ENCODE results near the gene CST9. TPM values are rescaled to one million over a fixed set of nuclear protein-coding genes. Genes with fewer than 3 reads are reported as not detected.
A peak's percentile ranks its signal among the peaks of the same experiment; 100 is the strongest.
"Not testable (repeated sequence)": the region's sequence is repeated elsewhere in the genome, so short reads cannot be mapped to it uniquely, and the experiment has no call there.

CST9 gene
- total RNA-seq, 1 experiment from 2014 or later: not detected

DNA sequence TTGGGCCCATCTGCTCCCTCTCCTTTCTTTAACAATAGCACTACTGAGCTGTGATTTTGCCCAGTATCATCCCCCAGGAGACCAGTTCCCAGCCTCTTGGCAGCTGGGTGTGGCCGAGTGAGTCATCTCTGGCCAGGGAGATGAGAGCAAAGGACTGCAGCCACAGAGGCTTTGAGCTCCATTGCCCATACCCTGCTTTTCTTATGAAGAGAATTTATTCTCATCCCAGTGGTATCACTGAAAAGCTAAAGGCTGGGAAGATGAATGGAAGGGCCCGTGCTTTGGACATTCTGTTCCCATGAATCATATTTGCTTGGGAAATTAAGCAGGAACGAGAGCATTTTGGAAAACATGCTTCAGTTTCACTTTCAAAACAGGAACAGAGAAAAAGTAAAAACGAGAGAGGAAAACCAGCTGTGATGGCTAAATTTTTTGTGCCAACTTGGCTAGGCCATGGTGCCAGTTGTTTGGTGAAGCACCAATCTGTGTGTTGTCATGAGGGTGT, 17.2 kb upstream of the CST9 start:
- H3K27ac Mint-ChIP-seq: no peak overlapping the region
- WGBS (ENCODE audit: extremely low coverage, insufficient read length, low lambda C conversion rate): no CpG with 5 or more reads among the region's 4 CpGs
- H3K56ac ChIP-seq (ENCODE audit: insufficient read length, low read depth, low read length): no peak overlapping the region
- H3K23me2 ChIP-seq (ENCODE audit: insufficient read length, low read depth, low read length, poor library complexity, severe bottlenecking): no peaks in the 10 kb centered on the region
- DNase-seq: no peak
- no peak overlapping the region for H4K8ac ChIP-seq (replicated peaks; ENCODE audit: insufficient read length, low read depth, low read length)
- H3K4me1 Mint-ChIP-seq: peaks cover 34 to 36% of the 10 kb centered on the region in 2 experiments
- H3K4me2 ChIP-seq (ENCODE audit: insufficient read depth, insufficient read length, low read length): no peak overlapping the region
- H3K4me1 ChIP-seq (ENCODE audit: insufficient read depth, low read length): no peaks in the 10 kb centered on the region; the same call in 1 of the 2 replicates
- no peak overlapping the region for H2AFZ ChIP-seq (ENCODE audit: low read length)
- H3K9me3 ChIP-seq (ENCODE audit: control insufficient read depth, low read depth, low read length): no peaks in the 10 kb centered on the region
- H3K18ac ChIP-seq (ENCODE audit: insufficient read length, low read depth, low read length): no peak overlapping the region
- TF ChIP-seq, protein P1, sequence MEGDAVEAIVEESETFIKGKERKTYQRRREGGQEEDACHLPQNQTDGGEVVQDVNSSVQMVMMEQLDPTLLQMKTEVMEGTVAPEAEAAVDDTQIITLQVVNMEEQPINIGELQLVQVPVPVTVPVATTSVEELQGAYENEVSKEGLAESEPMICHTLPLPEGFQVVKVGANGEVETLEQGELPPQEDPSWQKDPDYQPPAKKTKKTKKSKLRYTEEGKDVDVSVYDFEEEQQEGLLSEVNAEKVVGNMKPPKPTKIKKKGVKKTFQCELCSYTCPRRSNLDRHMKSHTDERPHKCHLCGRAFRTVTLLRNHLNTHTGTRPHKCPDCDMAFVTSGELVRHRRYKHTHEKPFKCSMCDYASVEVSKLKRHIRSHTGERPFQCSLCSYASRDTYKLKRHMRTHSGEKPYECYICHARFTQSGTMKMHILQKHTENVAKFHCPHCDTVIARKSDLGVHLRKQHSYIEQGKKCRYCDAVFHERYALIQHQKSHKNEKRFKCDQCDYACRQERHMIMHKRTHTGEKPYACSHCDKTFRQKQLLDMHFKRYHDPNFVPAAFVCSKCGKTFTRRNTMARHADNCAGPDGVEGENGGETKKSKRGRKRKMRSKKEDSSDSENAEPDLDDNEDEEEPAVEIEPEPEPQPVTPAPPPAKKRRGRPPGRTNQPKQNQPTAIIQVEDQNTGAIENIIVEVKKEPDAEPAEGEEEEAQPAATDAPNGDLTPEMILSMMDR (conservative IDR thresholded peaks at IDR 0.05): no peak
- H3T11ph ChIP-seq (ENCODE audit: low read length): no peak overlapping the region
- no peak overlapping the region for H2BK5ac ChIP-seq (ENCODE audit: insufficient read length, low read length)
- no peaks in the 10 kb centered on the region; a peak in 1 of 7 replicates for H3K36me3 Mint-ChIP-seq (ENCODE audit: insufficient read depth in 1 of 3, low read depth in 3 of 3)
- H2BK15ac ChIP-seq (ENCODE audit: low read depth, low read length): no peak overlapping the region
- no peak overlapping the region for H2BK20ac ChIP-seq (ENCODE audit: low read depth, low read length, poor library complexity, severe bottlenecking)
- peaks cover 11% of the 10 kb centered on the region for H3K27me3 Mint-ChIP-seq (ENCODE audit: low read depth)
- H4K91ac ChIP-seq (ENCODE audit: insufficient read length, low read depth, low read length): no peak overlapping the region
- no peak overlapping the region for H2BK120ac ChIP-seq (ENCODE audit: low read depth, low read length, poor library complexity, severe bottlenecking)
- H2AK5ac ChIP-seq (ENCODE audit: insufficient read length, low read length): no peak overlapping the region
- H3K23ac ChIP-seq (ENCODE audit: insufficient read length, low read depth, low read length): no peak overlapping the region
- H3K9ac ChIP-seq (ENCODE audit: extremely low read depth, insufficient read length, low read length): no peak overlapping the region
- no peaks in the 10 kb centered on the region for H4K20me1 ChIP-seq (ENCODE audit: control insufficient read depth, insufficient read depth, insufficient read length)
- no peaks in the 10 kb centered on the region for H3K27me3 ChIP-seq (ENCODE audit: insufficient read depth, low read length)
- H3K9me3 Mint-ChIP-seq: peaks cover 0 to 1% of the 10 kb centered on the region in 2 experiments; a peak in 1 of 5 replicates
- no peaks in the 10 kb centered on the region for H3K79me2 ChIP-seq (ENCODE audit: insufficient read depth, low read length)
- H4K5ac ChIP-seq (ENCODE audit: insufficient read length, low read depth, low read length): no peak overlapping the region
- H3K79me1 ChIP-seq (ENCODE audit: insufficient read depth, low read depth, low read length, poor library complexity, severe bottlenecking): no peaks in the 10 kb centered on the region
- H3K4ac ChIP-seq (ENCODE audit: low read depth, low read length): no peak overlapping the region
- no peak overlapping the region for H3K4me3 Mint-ChIP-seq
- H3K27ac ChIP-seq (ENCODE audit: insufficient read length, low read depth, low read length): no peak overlapping the region
- H2BK12ac ChIP-seq (ENCODE audit: insufficient read length, low read depth, low read length): no peak overlapping the region
- H3K14ac ChIP-seq (ENCODE audit: insufficient read depth, low read length): no peak overlapping the region

DNA sequence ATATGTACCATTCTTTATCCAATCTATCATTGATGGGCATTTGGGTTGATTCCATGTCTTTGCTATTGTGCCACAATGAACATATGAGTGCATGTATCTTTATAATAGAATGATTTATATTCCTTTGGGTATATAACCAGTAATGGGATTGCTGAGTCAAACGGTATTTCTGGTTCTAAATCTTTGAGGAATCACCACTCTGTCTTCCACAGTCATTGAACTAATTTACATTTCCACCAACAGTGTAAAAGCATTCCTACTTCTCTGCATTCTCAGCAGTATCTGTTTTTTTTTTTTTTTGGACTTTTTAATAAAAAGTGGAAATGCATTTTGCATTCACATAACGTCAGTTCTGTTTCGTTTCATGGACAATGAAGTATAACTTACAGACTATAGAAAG, 16.7 kb upstream of the CST9 start:
- H2BK20ac ChIP-seq (ENCODE audit: low read depth, low read length, poor library complexity, severe bottlenecking); H2BK15ac ChIP-seq (ENCODE audit: low read depth, low read length); H3K27ac ChIP-seq (ENCODE audit: insufficient read length, low read depth, low read length); H2BK5ac ChIP-seq (ENCODE audit: insufficient read length, low read length); H3K27me3 ChIP-seq (ENCODE audit: insufficient read depth, low read length); DNase-seq; H4K91ac ChIP-seq (ENCODE audit: insufficient read length, low read depth, low read length); H4K20me1 ChIP-seq (ENCODE audit: control insufficient read depth, insufficient read depth, insufficient read length); H2AK5ac ChIP-seq (ENCODE audit: insufficient read length, low read length); H3K56ac ChIP-seq (ENCODE audit: insufficient read length, low read depth, low read length); H3K79me1 ChIP-seq (ENCODE audit: insufficient read depth, low read depth, low read length, poor library complexity, severe bottlenecking); H3K4ac ChIP-seq (ENCODE audit: low read depth, low read length); H3T11ph ChIP-seq (ENCODE audit: low read length); H2AFZ ChIP-seq (ENCODE audit: low read length); H2BK12ac ChIP-seq (ENCODE audit: insufficient read length, low read depth, low read length); H3K23ac ChIP-seq (ENCODE audit: insufficient read length, low read depth, low read length); H3K4me2 ChIP-seq (ENCODE audit: insufficient read depth, insufficient read length, low read length); H4K8ac ChIP-seq (replicated peaks; ENCODE audit: insufficient read length, low read depth, low read length); H3K4me1 ChIP-seq (ENCODE audit: insufficient read depth, low read length); H3K9me3 ChIP-seq (ENCODE audit: control insufficient read depth, low read depth, low read length); H3K18ac ChIP-seq (ENCODE audit: insufficient read length, low read depth, low read length); H3K9ac ChIP-seq (ENCODE audit: extremely low read depth, insufficient read length, low read length); H3K9me3 Mint-ChIP-seq; H3K14ac ChIP-seq (ENCODE audit: insufficient read depth, low read length); H3K4me3 Mint-ChIP-seq; H3K79me2 ChIP-seq (ENCODE audit: insufficient read depth, low read length); H3K23me2 ChIP-seq (ENCODE audit: insufficient read length, low read depth, low read length, poor library complexity, severe bottlenecking); H2BK120ac ChIP-seq (ENCODE audit: low read depth, low read length, poor library complexity, severe bottlenecking); H4K5ac ChIP-seq (ENCODE audit: insufficient read length, low read depth, low read length); H3K36me3 Mint-ChIP-seq (ENCODE audit: insufficient read depth in 1 of 3, low read depth in 3 of 3): not testable (repeated sequence)
- peak overlapping the region in 1 of 3 experiments; percentile 58; a peak in 1 of 7 replicates for H3K27ac Mint-ChIP-seq
- peaks cover 11% of the 10 kb centered on the region for H3K27me3 Mint-ChIP-seq (ENCODE audit: low read depth)
- WGBS (ENCODE audit: extremely low coverage, insufficient read length, low lambda C conversion rate): no CpG with 5 or more reads among the region's 3 CpGs
- H3K4me1 Mint-ChIP-seq: peaks cover 34 to 36% of the 10 kb centered on the region in 2 experiments
